H1 (cell line): ENCODE measurements around the gene LZTFL1. TPM values are rescaled to one million over a fixed set of nuclear protein-coding genes. Genes with fewer than 3 reads are reported as not detected.

Experiments used
- BCL11A ChIP-seq, 2 experiments: IDR thresholded peaks; one replicate each; pipeline ENCODE4 v1.6.1; 2011; ENCODE audit warnings: low read depth in 2 of 2, low read length in 2 of 2, mild to moderate bottlenecking in 2 of 2
- CTBP2 ChIP-seq: IDR thresholded peaks from 2 replicates; pipeline ENCODE4 v1.7.0; 2011; ENCODE audit warnings: borderline replicate concordance, mild to moderate bottlenecking, moderate library complexity, mixed read lengths, low read length; ENCODE audit not compliant: insufficient read depth, insufficient read length
- GABPA ChIP-seq: IDR thresholded peaks from 2 replicates; pipeline ENCODE4 v1.6.1; 2011; ENCODE audit warnings: mild to moderate bottlenecking, low read length, moderate library complexity, borderline replicate concordance; ENCODE audit not compliant: insufficient read depth
- KDM4A ChIP-seq: IDR thresholded peaks from one replicate; pipeline ENCODE4 v1.7.1; 2012; ENCODE audit warnings: low read depth, mild to moderate bottlenecking, moderate library complexity, low read length, inconsistent platforms; ENCODE audit not compliant: severe bottlenecking
- PHF8 ChIP-seq: fragments of 200-600 bp; sonication (generic); conservative IDR thresholded peaks from 2 replicates; pipeline ENCODE4 v1.7.1; 2012; ENCODE audit warnings: low read depth, mild to moderate bottlenecking, inconsistent platforms, low read length, moderate library complexity
- RAD21 ChIP-seq, 2 experiments: IDR thresholded peaks in 1 of 2; conservative IDR thresholded peaks in 1 of 2; 2 replicates each; pipeline ENCODE4 v1.6.1; 2011; ENCODE audit warnings: low read depth in 2 of 2, low read length in 2 of 2, improper control_type of control experiment in 1 of 2, inconsistent platforms in 1 of 2, mild to moderate bottlenecking in 1 of 2, moderate library complexity in 1 of 2
- RFX5 ChIP-seq: IDR thresholded peaks from 2 replicates; pipeline ENCODE4 v1.6.1; 2011; ENCODE audit warnings: low read depth, low read length, improper control_type of control experiment, borderline replicate concordance
- SRF ChIP-seq: IDR thresholded peaks from 2 replicates; pipeline ENCODE4 v1.6.1; 2011; ENCODE audit warnings: mild to moderate bottlenecking, low read depth, low read length, moderate library complexity
- TAF7 ChIP-seq: optimal IDR thresholded peaks from 2 replicates; pipeline ENCODE3; 2011; ENCODE audit warnings: low read depth, mild to moderate bottlenecking, inconsistent platforms, low read length, moderate library complexity, borderline replicate concordance
- polyA plus RNA-seq, 7 experiments: library from polyadenylated mRNA; depleted of rRNA in 3 of 7; stranded (reverse) in 5 of 7; unstranded in 2 of 7; fragments of >200 nt in 5 of 7; fragments of 200-250 nt in 2 of 7; gene quantifications; 1 replicate in 5 of 7; 2 replicates in 1 of 7; 4 replicates in 1 of 7; pipeline versions ENCODE4 v1.2.1 to v1.2.3, GENCODE V29; 2011 to 2013; ENCODE audit warnings: missing spikeins in 2 of 7, mixed read lengths in 2 of 7
- total RNA-seq: library from RNA; stranded (reverse); fragmentation: NEBNext Ultra II Directional; extraction: Animal tissue kit (Norgen Biotek cat#: 25700); gene quantifications from 2 replicates; pipeline ENCODE4 v1.2.1, GENCODE V29; 2021
- TF ChIP-seq, protein P1 (sequence below): fragments of 300-600 bp; sonication (generic); IDR thresholded peaks from 2 replicates; pipeline ENCODE4 v1.7.1; 2012; ENCODE audit warnings: low read length, moderate library complexity, mild to moderate bottlenecking, inconsistent platforms; ENCODE audit not compliant: insufficient replicate concordance

LZTFL1 gene
- total and polyA plus RNA-seq, 2 of the 8 experiments (the other 6 are each of a cell fraction or from before 2014, with no cell fraction given): 8.7 to 11.5 TPM

DNA sequence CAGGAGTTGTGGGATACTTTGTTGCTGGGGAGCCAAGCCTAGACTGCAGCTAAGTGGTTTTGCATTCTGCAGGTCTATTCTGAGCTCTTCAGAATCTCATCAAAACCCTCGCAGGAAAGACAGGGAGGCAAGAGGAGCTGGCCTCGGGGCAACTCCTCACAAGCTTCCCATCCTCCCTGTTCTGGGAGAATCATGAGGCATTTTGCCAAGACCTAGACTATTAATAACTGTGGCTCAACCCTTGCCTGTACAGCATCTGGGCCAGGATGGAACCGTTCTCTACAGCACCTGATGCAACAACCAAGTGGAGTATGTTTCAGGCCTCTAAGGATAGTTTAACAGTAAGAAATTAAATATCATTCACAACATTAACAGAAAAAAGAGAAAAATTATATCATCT is 25.4 kb downstream of the LZTFL1 start (continued):
- TF ChIP-seq, protein P1, sequence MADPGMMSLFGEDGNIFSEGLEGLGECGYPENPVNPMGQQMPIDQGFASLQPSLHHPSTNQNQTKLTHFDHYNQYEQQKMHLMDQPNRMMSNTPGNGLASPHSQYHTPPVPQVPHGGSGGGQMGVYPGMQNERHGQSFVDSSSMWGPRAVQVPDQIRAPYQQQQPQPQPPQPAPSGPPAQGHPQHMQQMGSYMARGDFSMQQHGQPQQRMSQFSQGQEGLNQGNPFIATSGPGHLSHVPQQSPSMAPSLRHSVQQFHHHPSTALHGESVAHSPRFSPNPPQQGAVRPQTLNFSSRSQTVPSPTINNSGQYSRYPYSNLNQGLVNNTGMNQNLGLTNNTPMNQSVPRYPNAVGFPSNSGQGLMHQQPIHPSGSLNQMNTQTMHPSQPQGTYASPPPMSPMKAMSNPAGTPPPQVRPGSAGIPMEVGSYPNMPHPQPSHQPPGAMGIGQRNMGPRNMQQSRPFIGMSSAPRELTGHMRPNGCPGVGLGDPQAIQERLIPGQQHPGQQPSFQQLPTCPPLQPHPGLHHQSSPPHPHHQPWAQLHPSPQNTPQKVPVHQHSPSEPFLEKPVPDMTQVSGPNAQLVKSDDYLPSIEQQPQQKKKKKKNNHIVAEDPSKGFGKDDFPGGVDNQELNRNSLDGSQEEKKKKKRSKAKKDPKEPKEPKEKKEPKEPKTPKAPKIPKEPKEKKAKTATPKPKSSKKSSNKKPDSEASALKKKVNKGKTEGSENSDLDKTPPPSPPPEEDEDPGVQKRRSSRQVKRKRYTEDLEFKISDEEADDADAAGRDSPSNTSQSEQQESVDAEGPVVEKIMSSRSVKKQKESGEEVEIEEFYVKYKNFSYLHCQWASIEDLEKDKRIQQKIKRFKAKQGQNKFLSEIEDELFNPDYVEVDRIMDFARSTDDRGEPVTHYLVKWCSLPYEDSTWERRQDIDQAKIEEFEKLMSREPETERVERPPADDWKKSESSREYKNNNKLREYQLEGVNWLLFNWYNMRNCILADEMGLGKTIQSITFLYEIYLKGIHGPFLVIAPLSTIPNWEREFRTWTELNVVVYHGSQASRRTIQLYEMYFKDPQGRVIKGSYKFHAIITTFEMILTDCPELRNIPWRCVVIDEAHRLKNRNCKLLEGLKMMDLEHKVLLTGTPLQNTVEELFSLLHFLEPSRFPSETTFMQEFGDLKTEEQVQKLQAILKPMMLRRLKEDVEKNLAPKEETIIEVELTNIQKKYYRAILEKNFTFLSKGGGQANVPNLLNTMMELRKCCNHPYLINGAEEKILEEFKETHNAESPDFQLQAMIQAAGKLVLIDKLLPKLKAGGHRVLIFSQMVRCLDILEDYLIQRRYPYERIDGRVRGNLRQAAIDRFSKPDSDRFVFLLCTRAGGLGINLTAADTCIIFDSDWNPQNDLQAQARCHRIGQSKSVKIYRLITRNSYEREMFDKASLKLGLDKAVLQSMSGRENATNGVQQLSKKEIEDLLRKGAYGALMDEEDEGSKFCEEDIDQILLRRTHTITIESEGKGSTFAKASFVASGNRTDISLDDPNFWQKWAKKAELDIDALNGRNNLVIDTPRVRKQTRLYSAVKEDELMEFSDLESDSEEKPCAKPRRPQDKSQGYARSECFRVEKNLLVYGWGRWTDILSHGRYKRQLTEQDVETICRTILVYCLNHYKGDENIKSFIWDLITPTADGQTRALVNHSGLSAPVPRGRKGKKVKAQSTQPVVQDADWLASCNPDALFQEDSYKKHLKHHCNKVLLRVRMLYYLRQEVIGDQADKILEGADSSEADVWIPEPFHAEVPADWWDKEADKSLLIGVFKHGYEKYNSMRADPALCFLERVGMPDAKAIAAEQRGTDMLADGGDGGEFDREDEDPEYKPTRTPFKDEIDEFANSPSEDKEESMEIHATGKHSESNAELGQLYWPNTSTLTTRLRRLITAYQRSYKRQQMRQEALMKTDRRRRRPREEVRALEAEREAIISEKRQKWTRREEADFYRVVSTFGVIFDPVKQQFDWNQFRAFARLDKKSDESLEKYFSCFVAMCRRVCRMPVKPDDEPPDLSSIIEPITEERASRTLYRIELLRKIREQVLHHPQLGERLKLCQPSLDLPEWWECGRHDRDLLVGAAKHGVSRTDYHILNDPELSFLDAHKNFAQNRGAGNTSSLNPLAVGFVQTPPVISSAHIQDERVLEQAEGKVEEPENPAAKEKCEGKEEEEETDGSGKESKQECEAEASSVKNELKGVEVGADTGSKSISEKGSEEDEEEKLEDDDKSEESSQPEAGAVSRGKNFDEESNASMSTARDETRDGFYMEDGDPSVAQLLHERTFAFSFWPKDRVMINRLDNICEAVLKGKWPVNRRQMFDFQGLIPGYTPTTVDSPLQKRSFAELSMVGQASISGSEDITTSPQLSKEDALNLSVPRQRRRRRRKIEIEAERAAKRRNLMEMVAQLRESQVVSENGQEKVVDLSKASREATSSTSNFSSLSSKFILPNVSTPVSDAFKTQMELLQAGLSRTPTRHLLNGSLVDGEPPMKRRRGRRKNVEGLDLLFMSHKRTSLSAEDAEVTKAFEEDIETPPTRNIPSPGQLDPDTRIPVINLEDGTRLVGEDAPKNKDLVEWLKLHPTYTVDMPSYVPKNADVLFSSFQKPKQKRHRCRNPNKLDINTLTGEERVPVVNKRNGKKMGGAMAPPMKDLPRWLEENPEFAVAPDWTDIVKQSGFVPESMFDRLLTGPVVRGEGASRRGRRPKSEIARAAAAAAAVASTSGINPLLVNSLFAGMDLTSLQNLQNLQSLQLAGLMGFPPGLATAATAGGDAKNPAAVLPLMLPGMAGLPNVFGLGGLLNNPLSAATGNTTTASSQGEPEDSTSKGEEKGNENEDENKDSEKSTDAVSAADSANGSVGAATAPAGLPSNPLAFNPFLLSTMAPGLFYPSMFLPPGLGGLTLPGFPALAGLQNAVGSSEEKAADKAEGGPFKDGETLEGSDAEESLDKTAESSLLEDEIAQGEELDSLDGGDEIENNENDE: no peak
- TF ChIP-seq PHF8: no peak
- TF ChIP-seq TAF7: no peak
- no peak for TF ChIP-seq RAD21 (IDR thresholded peaks at IDR 0.05 in 1 of 2, conservative IDR thresholded peaks at IDR 0.05 in 1 of 2; ENCODE audit: low read depth in 2 of 2, low read length in 2 of 2)
- no peak for TF ChIP-seq KDM4A
- TF ChIP-seq BCL11A (IDR thresholded peaks at IDR 0.05; ENCODE audit: low read depth in 2 of 2, low read length in 2 of 2): no peak
- no peak for TF ChIP-seq GABPA
- TF ChIP-seq RFX5: no peak
- no peak for TF ChIP-seq CTBP2
- TF ChIP-seq SRF: no peak
- TF ChIP-seq, all 59 proteins: peak for 0
